ENCODE measurements around the gene SYNRG.
"Not testable (repeated sequence)": the region's sequence is repeated elsewhere in the genome, so short reads cannot be mapped to it uniquely, and the experiment has no call there.

The SYNRG gene, protein sequence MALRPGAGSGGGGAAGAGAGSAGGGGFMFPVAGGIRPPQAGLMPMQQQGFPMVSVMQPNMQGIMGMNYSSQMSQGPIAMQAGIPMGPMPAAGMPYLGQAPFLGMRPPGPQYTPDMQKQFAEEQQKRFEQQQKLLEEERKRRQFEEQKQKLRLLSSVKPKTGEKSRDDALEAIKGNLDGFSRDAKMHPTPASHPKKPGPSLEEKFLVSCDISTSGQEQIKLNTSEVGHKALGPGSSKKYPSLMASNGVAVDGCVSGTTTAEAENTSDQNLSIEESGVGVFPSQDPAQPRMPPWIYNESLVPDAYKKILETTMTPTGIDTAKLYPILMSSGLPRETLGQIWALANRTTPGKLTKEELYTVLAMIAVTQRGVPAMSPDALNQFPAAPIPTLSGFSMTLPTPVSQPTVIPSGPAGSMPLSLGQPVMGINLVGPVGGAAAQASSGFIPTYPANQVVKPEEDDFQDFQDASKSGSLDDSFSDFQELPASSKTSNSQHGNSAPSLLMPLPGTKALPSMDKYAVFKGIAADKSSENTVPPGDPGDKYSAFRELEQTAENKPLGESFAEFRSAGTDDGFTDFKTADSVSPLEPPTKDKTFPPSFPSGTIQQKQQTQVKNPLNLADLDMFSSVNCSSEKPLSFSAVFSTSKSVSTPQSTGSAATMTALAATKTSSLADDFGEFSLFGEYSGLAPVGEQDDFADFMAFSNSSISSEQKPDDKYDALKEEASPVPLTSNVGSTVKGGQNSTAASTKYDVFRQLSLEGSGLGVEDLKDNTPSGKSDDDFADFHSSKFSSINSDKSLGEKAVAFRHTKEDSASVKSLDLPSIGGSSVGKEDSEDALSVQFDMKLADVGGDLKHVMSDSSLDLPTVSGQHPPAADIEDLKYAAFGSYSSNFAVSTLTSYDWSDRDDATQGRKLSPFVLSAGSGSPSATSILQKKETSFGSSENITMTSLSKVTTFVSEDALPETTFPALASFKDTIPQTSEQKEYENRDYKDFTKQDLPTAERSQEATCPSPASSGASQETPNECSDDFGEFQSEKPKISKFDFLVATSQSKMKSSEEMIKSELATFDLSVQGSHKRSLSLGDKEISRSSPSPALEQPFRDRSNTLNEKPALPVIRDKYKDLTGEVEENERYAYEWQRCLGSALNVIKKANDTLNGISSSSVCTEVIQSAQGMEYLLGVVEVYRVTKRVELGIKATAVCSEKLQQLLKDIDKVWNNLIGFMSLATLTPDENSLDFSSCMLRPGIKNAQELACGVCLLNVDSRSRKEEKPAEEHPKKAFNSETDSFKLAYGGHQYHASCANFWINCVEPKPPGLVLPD (N-terminal part only)

GRCh38 chr17:37609170-37610040 is at the start of gene SYNRG:
TSS of gene SYNRG (minus strand) at chr17:37609418. CDS start at chr17:37609355, 63 bp downstream.
- DNase-seq (ENCODE audit: low spot score) = peak; percentile 96

DNA sequence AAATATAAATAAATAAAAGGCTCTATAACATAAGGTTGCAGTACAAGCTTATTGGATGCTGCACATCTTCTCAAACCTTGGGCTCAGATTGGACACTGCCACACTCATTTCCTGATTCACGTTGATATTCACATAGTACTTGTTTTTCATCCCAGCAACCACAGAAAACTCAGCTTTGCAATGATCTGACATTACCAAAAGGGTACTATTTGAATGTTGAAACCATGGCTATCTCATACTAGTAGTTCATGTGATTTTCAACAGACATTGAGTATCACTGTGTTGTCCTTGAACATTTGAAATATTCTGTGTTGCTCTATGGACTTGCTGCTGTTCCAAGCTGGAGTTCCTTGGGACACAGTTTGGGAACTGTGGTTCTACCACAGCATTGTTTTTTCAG is 48.0 kb upstream of the SYNRG start:
- no peak for DNase-seq (ENCODE audit: low spot score)

- no peak for DNase-seq (ENCODE audit: low spot score)
Measured at GRCh38 chr17:37651849-37652248, 42.6 kb upstream of the SYNRG start.

DNA sequence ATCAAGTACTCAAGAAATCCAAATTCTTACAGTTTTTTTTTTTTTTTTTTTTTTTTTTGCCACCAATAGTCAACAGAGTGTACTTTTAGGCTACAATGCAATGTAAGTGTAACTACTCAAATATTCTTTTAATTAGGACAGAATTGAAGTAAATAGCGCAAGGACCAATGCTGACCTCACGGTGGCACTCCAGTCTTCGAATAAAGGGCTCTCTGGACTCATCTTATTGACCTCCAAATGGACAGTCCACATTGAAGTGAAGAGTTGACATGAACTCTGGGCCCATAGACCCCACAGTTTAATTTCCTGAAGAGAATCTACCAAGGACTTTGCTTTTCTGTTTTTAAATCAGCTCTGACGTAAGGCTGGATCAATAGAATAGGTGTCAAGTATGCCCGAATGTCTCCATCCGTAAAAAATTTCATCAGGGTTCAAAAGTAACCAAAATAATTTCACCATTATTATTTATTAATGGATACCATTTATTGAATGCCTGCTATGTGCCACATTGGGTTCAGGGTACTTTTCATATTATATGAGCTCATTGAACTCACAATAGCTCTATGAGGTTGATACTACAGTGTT is 41.3 kb upstream of the SYNRG start:
- no peak for DNase-seq (ENCODE audit: low spot score)

- DNase-seq (ENCODE audit: low spot score) = no peak
Measured at GRCh38 chr17:37648555-37648954, 39.3 kb upstream of the SYNRG start.

DNA sequence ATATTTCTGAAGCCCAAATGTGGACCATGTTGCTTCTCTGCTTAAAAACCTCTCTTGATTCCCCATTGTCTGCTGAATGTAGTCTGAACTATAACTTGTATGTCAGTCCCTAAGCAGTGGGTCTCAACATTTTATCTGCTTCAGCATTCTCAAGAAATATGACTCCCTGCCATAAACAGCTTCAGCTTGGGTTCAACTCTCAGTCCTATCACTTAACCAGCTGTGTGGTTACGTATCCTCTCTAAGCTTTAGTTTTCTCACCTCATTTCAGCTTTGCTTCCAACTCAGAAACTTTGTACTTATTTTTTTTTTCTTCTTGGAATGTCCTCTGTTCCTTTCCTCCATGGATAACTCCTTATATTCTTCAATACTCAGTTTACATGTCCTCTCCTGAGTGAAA is 38.6 kb upstream of the SYNRG start:
- DNase-seq (ENCODE audit: low spot score) = no peak

- no peak for DNase-seq (ENCODE audit: low spot score)
Measured at GRCh38 chr17:37643869-37644268, 34.7 kb upstream of the SYNRG start.

GRCh38 chr17:37643118-37643766 is 34.0 kb upstream of the SYNRG start, which contains the start of gene DDX52:
TSS of gene DDX52 (minus strand) at chr17:37643446. CDS start at chr17:37643420, 26 bp downstream.
- peak; percentile 92 for DNase-seq (ENCODE audit: low spot score)

GRCh38 chr17:37642681-37643080 is 33.5 kb upstream of the SYNRG start:
- DNase-seq (ENCODE audit: low spot score) = peak; percentile 1

GRCh38 chr17:37640015-37640414 is 30.8 kb upstream of the SYNRG start:
- no peak for DNase-seq (ENCODE audit: low spot score)

- DNase-seq (ENCODE audit: low spot score) = no peak
Measured at GRCh38 chr17:37637956-37638355, 28.7 kb upstream of the SYNRG start.

DNA sequence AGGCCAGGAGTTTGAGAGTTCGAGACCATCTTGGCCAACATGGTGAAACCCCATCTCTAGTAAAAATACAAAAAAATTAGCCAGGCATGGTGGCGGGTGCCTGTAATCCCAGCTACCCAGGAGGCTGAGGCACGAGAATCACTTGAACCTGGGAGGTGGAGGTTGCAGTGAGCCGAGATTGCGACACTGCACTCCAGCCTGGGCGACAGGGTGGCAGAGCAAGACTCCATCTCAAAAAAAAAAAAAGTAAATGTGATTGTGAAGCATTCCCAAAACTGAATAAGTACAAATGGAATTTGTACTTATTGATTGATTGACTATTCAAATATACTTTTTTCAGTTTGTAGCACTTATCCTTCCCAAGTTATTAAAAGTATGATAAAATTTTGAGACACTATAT is 7.2 kb upstream of the SYNRG start:
- not testable (repeated sequence) for DNase-seq (ENCODE audit: low spot score)

DNA sequence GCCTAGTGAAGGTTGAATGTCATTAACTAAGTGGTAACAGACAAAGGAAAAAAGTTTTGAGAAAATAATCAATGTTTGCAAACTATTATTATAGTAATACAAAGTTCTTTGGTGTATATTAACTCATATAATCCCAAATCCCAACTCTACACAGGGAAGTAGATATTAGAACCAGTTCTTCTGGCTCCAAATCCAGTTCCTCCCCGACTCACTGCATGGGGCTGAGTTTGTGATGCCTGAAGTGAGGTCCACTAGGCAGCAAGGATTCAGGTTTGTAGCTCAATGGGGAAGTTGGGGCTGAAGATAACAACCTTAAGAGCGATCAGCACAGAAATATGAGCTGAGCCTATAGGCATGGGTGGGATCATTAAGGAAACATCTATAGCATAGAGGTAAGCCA is 5.6 kb upstream of the SYNRG start:
- DNase-seq (ENCODE audit: low spot score) = no peak

GRCh38 chr17:37614391-37614790 is 5.2 kb upstream of the SYNRG start:
- DNase-seq (ENCODE audit: low spot score) = no peak

DNA sequence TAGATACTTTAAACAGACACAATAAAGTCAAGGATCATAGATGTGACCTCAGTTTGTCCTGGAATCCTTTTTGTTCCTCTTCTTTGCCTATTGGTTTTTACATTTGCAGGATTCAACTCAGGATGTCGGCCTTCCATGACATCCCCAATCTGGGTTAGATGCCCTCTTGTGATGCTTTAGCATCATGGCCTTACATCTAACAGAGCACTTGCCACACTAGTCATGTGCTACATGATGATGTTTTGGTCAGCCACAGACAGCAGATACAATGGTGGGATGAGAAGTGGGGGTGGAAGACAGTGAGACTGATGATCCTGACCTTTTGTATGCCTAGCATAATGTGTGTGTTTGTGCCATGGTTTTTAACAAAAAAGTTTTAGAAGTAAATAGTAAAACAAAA is 1.8 kb upstream of the SYNRG start:
- DNase-seq (ENCODE audit: low spot score) = no peak

- DNase-seq (ENCODE audit: low spot score) = not testable (repeated sequence)
Measured at GRCh38 chr17:37610041-37610420, 813 bp upstream of the SYNRG start.

DNA sequence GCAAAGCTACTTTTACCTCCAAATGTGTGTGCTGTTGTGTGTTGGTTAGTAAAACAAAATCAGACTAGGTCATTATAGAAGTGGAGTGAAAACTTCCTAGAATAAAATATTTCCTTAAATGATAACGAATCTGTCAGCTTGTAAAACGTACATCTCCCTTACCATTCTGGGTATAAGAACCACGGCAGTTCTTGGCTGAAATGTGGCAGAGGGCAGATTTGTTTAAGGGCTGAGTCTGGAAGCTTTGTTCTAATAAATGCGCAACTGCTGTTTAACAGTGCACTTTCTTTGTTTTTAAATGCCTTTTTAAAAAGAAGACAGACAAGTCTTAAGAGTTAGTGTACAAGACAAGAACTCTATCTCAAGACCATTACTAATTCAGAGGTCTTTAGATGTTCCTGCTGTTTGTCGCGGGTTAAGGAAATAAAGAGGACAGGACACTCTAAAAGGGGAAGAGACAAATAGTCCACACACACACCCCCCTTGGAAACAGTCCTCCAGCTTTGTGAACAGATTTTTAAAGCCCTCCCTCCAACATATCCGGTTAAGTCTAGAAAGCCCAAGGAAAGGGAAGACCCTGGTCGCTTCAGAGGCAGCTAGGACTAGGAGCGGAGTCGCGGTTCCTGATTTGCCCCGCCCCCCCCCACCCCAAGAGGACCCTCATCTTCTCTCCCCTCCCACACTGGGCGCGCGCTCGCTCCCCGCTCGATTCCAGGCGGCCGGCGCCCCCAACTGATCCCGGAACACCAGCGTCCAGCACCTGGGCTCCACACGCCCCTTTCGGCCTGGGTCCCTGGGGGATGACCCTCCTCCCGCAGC is 658 bp downstream of the SYNRG start:
- DNase-seq (ENCODE audit: low spot score) = no peak

GRCh38 chr17:37607637-37608331 is 1.4 kb downstream of the SYNRG start:
- peak; percentile 38 for DNase-seq (ENCODE audit: low spot score)
